ENCODE results near the gene ARMC8.

GRCh38 chr3:138234401-138235179 is 47.5 kb downstream of the ARMC8 start:
- TF ChIP-seq EP300 (IDR thresholded peaks at IDR 0.05): no peak
- no peak for TF ChIP-seq CTCF (IDR thresholded peaks at IDR 0.05)

All from stomach (tissue), 4 donors.